Measurements from ENCODE around the gene PDE7B.

DNA sequence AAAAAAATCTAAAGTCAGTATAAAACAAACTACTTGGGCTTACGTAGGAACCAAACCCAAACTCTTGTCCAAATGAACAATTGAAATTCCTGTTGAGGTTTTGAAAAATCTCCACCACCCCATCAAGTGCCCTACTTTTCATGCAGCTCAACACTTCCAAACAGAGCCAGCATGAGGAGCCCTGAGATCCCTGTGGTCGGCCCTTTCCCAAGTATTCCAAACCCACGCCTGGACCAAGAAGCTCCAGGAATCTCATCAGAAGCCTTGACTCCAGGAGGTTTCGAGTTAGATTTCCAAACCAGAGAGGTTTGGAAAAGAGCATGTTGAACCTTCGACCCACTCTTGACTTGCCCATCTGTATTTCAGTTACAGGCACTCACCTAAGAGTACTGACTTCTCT is 219.3 kb downstream of the PDE7B start:
- TF ChIP-seq, protein P1, sequence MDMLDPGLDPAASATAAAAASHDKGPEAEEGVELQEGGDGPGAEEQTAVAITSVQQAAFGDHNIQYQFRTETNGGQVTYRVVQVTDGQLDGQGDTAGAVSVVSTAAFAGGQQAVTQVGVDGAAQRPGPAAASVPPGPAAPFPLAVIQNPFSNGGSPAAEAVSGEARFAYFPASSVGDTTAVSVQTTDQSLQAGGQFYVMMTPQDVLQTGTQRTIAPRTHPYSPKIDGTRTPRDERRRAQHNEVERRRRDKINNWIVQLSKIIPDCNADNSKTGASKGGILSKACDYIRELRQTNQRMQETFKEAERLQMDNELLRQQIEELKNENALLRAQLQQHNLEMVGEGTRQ (IDR thresholded peaks at IDR 0.05; ENCODE audit: borderline replicate concordance, low read depth, low read length) = no peak
- TF ChIP-seq, protein P2, sequence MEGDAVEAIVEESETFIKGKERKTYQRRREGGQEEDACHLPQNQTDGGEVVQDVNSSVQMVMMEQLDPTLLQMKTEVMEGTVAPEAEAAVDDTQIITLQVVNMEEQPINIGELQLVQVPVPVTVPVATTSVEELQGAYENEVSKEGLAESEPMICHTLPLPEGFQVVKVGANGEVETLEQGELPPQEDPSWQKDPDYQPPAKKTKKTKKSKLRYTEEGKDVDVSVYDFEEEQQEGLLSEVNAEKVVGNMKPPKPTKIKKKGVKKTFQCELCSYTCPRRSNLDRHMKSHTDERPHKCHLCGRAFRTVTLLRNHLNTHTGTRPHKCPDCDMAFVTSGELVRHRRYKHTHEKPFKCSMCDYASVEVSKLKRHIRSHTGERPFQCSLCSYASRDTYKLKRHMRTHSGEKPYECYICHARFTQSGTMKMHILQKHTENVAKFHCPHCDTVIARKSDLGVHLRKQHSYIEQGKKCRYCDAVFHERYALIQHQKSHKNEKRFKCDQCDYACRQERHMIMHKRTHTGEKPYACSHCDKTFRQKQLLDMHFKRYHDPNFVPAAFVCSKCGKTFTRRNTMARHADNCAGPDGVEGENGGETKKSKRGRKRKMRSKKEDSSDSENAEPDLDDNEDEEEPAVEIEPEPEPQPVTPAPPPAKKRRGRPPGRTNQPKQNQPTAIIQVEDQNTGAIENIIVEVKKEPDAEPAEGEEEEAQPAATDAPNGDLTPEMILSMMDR (IDR thresholded peaks at IDR 0.05) = no peak
- no peak for TF ChIP-seq FOSL2 (IDR thresholded peaks at IDR 0.05; ENCODE audit: borderline replicate concordance, low read depth)

All from SK-N-SH (cell line).